ENCODE results near the gene LRRC23.
"Not testable (repeated sequence)": the region's sequence is repeated elsewhere in the genome, so short reads cannot be mapped to it uniquely, and the experiment has no call there.

The LRRC23 gene

GRCh38 chr12:6887460-6887859 lies 17.2 kb upstream of the LRRC23 start:
- no peak for FAIRE-seq

GRCh38 chr12:6888360-6888759 lies 16.3 kb upstream of the LRRC23 start:
- no peak for FAIRE-seq
- DNase-seq (ENCODE audit: insufficient read length, low spot score) = no peak
- TF ChIP-seq POLR2A (IDR thresholded peaks at IDR 0.05; ENCODE audit: low read depth, low read length) = no peak

More at GRCh38 chr12:6887460-6887859, 17.2 kb upstream of the LRRC23 start:
- TF ChIP-seq POLR2A (IDR thresholded peaks at IDR 0.05; ENCODE audit: low read depth, low read length) = no peak
- no peak for DNase-seq (ENCODE audit: insufficient read length, low spot score)

GRCh38 chr12:6888794-6889193 lies 15.8 kb upstream of the LRRC23 start:
- FAIRE-seq; DNase-seq (ENCODE audit: insufficient read length, low spot score): not testable (repeated sequence)

- not testable (repeated sequence) for FAIRE-seq; DNase-seq (ENCODE audit: insufficient read length, low spot score)
These were observed 14.6 kb upstream of the LRRC23 start for GRCh38 chr12:6889775-6890573.

GRCh38 chr12:6890789-6891645 lies 13.6 kb upstream of the LRRC23 start:
- DNase-seq (ENCODE audit: insufficient read length, low spot score) = peak; percentile 92
- peak; percentile 44 for TF ChIP-seq POLR2A (IDR thresholded peaks at IDR 0.05; ENCODE audit: low read depth, low read length)
- FAIRE-seq = no peak

GRCh38 chr12:6891646-6892001 lies 13.0 kb upstream of the LRRC23 start:
- no peak for TF ChIP-seq POLR2A (IDR thresholded peaks at IDR 0.05; ENCODE audit: low read depth, low read length)
- DNase-seq (ENCODE audit: insufficient read length, low spot score) (no peak), FAIRE-seq (no peak)

- DNase-seq (ENCODE audit: insufficient read length, low spot score); FAIRE-seq: not testable (repeated sequence)
These were observed 11.9 kb upstream of the LRRC23 start for GRCh38 chr12:6892683-6893082.

GRCh38 chr12:6894321-6894720 lies 10.3 kb upstream of the LRRC23 start:
- DNase-seq (ENCODE audit: insufficient read length, low spot score) = no peak

GRCh38 chr12:6896846-6897435 lies 7.7 kb upstream of the LRRC23 start:
- TF ChIP-seq POLR2A (IDR thresholded peaks at IDR 0.05; ENCODE audit: low read depth, low read length) = no peak
- no peak for FAIRE-seq
- no peak for DNase-seq (ENCODE audit: insufficient read length, low spot score)

More at GRCh38 chr12:6894321-6894720, 10.3 kb upstream of the LRRC23 start:
- no peak for TF ChIP-seq POLR2A (IDR thresholded peaks at IDR 0.05; ENCODE audit: low read depth, low read length)
- no peak for FAIRE-seq

GRCh38 chr12:6899427-6899826 lies 5.2 kb upstream of the LRRC23 start:
- DNase-seq (ENCODE audit: insufficient read length, low spot score) = no peak
- FAIRE-seq = no peak
- TF ChIP-seq POLR2A (IDR thresholded peaks at IDR 0.05; ENCODE audit: low read depth, low read length) = no peak

GRCh38 chr12:6899837-6900519 lies 4.6 kb upstream of the LRRC23 start:
- no peak for TF ChIP-seq POLR2A (IDR thresholded peaks at IDR 0.05; ENCODE audit: low read depth, low read length)
- FAIRE-seq (no peak), DNase-seq (ENCODE audit: insufficient read length, low spot score) (no peak)

GRCh38 chr12:6902448-6902847 lies 2.2 kb upstream of the LRRC23 start:
- no peak for DNase-seq (ENCODE audit: insufficient read length, low spot score)
- no peak for TF ChIP-seq POLR2A (IDR thresholded peaks at IDR 0.05; ENCODE audit: low read depth, low read length)
- no peak for FAIRE-seq

GRCh38 chr12:6903722-6904121 lies 900 bp upstream of the LRRC23 start:
- DNase-seq (ENCODE audit: insufficient read length, low spot score) = no peak
- no peak for FAIRE-seq
- no peak for TF ChIP-seq POLR2A (IDR thresholded peaks at IDR 0.05; ENCODE audit: low read depth, low read length)

Data from H54 (cell line).